Dermis microvascular lymphatic vessel endothelial cell (primary cell): ENCODE data around the gene ANLN. TPM values are rescaled to one million over a fixed set of nuclear protein-coding genes. Genes with fewer than 3 reads are reported as not detected.
A peak's percentile ranks its signal among the peaks of the same experiment; 100 is the strongest.

Experiments
- DNase-seq, 2 donors: peaks; one replicate each; pipeline versions ENCODE4 v3.0.0 to v3.0.0-alpha.2; 2010; ENCODE audit warnings: low read depth in 2 of 2
- total RNA-seq: library from RNA; depleted of rRNA; stranded (reverse); fragments of >200 nt; gene quantifications from 2 replicates; pipeline ENCODE4 v1.2.1, GENCODE V29; 2014

The ANLN gene
- total RNA-seq, 1 donor from 2014 or later: 36.1 TPM

DNA sequence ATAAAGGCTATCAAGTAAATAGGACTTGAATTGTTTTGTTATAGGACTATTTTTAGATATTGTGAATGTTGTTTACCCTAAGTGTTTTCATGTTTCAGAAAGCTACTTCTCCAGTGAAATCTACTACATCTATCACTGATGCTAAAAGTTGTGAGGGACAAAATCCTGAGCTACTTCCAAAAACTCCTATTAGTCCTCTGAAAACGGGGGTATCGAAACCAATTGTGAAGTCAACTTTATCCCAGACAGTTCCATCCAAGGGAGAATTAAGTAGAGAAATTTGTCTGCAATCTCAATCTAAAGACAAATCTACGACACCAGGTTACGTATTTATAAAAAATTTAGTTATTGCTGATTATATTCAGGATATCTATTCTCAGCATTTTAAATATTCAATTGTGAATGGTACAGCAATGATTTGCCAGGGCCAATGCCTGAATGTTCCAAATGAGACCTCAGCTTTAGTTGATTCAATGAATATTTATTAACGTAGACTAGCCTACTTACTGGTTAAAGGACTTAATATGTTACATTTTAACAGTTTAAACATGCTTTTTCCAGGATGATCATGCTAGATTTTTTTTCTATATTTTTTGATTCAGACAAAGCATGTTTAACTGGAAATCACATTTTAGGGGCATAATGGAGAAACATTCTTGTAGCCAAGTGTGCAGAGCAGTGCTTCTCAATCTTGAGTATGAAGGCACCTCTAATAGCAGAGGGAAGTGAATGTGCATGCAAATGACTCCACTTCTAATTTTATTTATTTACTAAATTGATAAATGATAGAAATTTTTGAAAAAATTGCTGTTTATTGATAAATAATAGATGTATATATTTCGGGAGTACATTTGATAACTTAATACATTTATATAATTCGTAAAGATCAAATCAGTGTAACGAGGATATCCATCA lies 18.2 kb downstream of the ANLN start:
- DNase-seq: no peak

DNA sequence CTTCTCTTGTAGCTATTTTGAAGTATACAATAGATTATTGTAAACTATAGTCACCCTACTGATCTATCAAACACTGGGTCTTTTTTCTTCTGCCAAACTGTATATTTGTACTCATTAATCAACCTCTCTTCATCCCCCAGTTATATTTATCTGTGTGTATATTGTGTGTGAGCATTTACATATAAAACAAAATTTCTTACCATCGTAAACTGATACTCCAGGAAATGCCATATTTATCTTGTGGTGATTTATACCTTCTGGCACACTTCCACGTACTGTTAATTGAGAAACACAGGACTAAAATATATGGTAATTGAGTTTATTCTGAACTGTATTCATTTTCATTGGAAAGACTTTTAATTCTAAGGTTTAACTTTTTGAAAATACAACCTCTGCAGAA lies 18.9 kb downstream of the ANLN start:
- peak in 1 of 2 donors; percentile 24 for DNase-seq

DNA sequence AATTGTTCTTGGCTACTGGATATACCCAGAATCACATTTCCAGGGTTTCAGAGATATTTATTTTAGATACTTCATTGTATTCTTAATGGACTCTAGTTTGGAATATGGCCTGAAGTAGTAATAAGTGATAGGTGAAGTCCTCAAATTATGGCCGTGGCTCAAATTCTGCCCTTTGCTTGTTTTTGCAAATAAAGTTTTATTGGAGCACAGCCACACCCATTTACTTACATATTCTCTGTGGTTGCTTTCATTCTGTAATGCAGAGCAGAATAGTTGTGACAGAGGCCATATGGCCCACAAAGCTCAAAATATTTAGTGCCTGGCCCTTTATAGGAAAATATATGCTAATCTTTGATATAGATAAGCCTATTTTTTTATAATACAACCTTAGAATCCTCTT lies 19.5 kb downstream of the ANLN start:
- DNase-seq: no peak

DNA sequence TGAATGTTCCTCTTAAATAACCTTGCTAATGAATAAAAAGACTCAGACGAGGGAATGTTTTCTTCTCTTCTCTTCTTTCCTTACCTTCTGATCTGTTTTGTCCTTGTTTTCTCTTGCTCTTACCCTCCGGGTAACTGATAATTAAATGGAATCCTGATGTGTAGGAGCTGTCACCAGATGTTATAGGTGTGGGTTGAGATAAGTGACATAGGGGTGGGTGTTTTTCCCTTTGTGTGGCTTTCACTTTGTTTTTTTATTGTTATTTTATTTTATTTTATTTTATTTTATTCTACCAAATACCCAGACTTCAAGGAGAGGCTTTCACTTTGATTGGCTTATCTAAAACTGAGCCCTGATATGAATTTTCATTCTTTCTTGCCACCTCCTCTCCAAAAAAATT lies 25.5 kb downstream of the ANLN start:
- no peak for DNase-seq

DNA sequence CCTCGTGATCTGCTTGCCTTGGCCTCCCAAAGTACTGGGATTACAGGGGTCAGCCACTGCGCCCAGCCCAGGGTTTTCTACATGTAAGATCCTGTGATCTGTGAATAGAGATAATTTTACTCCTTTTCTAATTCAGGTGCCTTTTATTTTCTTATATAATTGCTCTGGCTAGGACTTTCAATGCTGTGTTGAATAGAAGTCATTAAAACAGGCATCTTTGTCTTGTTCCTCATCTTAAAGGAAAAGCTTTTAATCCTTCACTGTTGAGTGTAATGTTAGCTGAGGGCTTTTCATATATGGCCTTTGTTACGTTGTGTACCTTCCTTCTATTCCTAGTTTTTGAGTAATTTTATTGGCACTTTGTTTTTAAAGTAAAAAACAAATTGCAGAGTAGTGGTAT lies 26.6 kb downstream of the ANLN start:
- DNase-seq: no peak

DNA sequence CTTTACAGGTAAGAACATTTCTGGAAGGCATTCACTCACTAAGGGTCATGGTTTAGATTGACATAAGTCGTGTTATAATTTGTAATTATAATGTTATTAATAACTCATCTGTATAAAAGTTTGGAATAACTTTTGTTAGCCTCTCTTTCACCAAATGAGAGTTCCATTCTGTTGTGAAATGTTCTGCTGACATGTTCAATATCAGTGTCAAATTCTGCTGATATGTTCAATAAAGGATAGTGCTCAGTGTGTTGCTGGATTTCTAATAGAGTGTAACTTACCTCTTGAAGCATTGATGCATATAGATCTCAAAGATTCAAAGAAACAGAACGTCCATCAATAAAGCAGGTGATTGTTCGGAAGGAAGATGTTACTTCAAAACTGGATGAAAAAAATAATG lies 30.6 kb downstream of the ANLN start:
- no peak for DNase-seq

DNA sequence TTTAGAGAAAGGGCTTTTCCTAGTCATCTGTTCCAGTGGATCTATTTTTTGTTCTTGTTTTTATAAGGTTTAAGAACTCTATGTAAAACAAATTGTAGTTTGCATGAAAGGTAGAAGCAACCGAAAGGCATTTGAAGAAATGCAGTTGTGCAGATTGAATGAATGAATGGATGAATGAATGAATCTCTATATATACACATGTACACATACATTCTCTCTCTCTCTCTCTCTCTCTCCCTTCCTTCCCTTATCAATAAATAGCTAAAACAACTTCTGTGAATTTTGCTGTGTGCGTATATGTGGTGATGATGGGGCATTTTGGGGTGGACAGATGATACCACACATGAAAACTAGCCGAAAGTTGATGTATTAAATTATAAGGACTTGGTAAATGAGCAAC lies 32.4 kb downstream of the ANLN start:
- DNase-seq: no peak

DNA sequence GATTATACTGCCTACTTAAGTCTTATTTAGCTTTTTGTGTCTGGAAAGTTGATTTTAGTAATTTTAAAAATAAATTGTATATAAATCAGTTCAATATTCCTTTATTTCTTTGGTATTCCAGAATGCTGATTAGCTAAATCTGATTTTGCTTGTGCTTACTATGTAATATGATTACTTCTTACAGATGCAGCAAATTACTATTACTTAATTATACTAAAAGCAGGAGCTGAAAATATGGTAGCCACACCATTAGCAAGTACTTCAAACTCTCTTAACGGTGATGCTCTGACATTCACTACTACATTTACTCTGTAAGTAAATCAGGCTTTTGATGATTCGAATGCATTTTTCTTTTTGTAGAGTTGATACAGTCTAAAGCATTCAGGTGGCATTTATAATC lies 34.0 kb downstream of the ANLN start:
- DNase-seq: no peak

DNA sequence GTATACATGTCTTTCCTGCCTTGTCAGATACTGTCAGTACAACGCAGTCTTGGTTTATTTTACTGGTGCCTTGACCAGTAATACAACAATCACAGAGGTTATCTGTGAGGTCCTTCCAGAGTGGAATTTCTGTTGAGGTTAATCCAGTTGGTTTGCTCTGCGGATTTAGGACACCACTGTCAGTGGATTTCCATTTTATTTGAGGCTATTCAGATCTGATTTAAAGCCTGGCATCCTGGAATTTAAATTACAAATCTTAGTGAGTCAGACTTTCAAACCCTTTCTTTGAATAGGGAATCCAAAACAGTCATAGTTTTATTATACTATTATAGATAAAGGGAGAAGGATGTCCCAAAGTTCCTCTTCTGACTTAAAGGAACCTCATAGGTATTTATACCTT lies 40.5 kb downstream of the ANLN start:
- DNase-seq: no peak

DNA sequence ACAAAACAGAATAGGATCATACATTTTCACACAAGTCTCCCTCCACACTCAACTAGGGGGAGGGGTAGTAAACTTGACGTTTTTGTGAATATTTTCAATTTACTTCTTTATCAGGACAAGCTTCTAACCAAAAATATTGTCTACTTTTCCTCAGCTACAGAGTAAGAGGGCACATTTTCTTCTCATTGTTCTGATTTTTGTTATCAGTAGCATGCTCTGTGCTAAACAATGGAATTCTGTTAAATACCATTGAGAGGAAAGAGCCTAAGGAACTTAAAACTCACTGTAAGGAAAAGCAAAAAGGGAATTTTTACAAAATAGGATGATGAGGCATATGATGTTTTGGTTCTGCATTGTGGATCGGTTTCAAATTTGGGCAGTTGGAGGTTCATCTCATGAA lies 41.2 kb downstream of the ANLN start:
- DNase-seq: no peak

DNA sequence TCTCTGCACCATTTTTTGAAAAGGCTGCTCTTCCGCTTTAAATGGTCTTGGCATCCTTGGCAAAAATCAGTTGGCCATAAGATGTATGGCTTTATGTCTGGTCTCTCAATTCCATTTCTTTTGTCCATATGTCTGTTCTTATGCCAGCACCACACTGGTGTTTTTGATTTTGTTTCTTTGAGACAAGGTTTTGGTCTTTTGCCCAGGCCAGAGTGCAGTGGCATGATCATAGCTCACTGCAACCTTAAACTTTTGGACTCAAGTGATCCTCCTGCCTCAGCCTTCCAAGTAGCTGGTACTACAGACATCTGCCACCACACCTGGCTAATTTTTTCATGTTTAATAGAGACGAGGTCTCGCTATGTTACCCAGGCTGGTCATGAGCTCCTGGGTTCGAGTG lies 48.5 kb downstream of the ANLN start:
- no peak for DNase-seq

DNA sequence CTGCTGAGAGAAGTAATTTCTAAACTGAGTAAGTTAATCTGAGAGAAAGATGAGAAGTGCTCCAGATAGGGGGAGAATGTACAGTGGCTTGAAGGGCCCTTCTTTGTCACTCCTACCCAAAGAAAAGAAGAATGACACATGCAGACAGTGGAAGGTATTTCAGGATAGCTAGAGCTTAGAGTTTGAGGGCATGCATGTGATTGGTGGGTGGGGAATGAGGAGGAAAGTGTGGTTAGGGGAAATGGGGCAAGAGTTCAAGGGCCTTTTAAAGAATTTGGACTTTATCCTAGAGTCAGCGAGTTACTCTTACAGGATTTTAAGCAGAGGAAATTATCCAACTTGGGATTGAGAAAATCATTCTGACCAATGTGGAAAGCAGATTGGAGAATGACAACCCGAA lies 50.0 kb downstream of the ANLN start:
- no peak for DNase-seq

DNA sequence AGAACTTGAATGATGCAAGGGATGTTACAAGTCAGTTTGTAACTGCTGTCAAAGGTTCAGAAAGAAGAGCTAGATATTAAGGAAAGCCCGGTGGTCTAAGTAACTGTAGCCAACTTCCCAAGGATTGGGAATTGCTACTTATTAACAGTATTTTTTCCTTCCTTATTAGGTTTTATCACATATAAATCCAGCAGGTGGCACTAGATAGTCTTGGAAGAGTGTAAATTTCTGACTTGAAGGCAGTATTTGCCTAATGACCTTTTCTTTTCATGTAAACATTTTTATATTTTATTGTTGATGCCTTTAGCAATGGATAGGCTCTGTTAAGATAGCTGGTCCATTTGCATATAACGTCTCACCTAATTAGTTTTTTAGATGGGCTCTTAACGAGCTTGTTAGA lies 51.2 kb downstream of the ANLN start:
- DNase-seq: peak in 1 of 2 donors; percentile 35

DNA sequence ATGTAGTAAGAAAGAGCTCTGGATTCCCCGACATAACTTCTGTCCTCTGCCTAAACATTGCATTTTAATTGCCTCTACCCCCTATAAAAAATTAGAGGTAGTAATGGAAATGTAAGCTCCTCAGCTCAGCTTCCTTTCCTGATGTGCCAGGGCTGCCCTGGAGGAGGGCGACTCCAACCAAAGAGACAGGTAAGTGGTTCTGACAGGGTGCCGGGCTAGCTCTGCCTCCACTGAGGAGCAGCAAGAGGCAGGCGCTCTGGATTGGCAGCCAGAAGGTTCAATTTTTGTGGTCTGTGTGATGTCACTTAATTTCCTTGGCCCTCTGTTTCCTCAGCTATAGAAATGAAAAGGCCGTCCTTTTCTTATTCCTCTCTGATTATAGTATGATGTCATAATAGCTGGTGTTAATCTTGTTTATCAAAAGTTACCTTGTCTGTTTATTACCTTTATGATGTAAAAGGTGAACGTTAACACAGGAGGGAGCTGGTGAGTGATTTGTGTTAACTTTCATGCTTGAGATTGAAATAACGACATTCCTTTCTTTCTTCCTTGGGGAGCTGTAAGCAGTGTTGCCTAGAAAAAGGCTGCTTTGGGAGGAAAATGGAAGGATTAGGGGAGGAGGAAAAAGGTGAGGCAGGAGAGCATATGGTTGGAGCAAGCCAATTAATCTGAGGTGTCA lies 51.8 kb downstream of the ANLN start:
- DNase-seq: no peak

DNA sequence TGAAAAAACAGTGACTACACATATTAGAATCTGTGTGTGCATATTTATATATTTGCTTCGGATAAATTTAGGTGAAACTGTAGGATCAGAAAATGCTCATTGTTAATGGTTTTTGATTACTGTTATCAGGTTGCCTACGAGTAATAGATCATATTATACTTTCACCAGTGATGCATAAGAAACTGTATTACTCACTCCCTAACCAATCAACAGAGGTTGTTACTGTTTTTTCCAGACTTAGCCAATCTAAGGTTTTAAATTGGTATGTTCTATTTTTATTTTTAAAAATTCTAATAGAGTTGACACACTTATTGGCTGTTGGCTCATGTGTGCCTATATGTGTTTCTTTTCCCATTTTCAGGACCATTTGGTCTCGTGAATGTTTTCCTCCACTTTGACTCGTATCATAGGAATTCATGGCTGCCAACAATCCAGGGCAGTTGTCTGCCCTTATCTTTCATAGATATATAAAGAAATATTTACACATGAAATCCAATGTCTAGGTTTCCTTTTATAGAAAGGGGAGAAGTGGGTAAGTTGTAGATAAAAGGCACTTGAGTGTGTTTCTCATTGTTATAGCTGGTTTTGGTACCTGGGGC lies 59.2 kb downstream of the ANLN start:
- peak in 1 of 2 donors; percentile 12 for DNase-seq

DNA sequence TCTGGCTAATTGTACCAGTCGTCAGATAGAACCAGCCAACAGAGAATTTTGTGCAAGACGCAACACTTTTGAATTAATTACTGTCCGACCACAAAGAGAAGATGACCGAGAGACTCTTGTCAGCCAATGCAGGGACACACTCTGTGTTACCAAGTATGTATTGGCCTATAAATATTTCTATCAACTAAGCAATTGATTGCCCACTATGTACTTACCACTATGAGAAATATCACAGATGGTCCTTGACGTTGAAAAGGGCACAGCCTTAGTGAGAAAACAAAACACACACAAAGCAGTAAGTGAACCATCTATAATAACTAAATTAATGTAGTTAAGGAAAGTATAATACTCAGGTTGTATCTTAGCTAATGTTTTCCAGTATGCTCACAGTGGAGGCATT lies 60.0 kb downstream of the ANLN start:
- no peak for DNase-seq

DNA sequence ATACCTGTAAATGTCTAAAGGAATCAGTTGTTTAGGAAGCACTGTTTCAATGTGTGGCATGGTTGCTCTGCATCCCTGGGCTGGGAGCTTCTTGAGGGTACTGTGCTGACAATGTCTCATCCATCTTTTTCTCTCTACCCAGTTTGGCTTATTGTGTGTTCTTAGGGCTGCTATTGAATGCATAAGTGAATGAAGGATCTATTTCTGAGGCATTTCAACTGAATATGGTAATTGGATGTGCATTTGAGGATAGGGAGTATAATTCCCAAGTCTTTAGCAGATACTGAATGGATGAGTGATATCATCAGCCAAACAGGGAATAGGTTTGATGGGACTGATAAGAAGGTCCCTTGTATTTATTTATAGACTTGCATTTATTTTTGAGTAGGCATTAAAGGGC lies 64.1 kb downstream of the ANLN start:
- no peak for DNase-seq

DNA sequence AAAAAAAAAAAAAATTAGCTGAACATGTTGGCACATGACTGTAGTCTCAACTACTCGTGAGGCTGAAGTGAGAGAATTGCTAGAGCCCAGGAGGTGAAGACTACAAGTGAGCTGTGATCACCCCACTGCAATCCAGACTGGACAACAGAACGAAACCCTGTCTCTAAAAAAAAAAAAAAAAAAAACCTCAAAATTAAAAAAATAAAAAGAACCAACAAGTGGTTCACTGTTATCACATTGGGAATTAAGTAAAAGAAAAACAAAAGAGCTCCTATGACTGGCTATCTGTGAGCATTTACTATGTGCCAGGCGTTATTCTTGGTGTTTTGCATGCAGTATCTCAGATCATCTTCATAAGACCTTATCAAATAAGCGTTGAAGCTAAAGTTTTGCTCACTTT lies 66.0 kb downstream of the ANLN start:
- no peak for DNase-seq

DNA sequence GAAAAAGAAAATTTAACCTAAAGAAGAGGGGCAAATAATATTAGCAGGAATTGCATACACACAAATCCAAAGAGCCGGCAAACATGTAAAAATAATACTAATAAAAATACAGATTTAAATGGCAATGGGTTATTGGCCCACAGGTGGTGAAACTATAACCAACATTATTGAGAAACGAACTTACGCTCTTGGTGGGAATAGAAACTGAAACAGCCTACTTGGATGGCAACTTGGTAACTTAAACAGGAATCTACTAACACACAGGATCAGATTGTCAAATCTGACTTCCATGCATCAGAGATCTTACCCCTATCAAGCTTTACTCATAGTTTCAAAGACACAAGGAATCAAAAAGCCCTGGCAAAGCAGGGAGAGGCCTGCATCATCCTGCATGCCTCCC lies 66.5 kb downstream of the ANLN start:
- DNase-seq: no peak

DNA sequence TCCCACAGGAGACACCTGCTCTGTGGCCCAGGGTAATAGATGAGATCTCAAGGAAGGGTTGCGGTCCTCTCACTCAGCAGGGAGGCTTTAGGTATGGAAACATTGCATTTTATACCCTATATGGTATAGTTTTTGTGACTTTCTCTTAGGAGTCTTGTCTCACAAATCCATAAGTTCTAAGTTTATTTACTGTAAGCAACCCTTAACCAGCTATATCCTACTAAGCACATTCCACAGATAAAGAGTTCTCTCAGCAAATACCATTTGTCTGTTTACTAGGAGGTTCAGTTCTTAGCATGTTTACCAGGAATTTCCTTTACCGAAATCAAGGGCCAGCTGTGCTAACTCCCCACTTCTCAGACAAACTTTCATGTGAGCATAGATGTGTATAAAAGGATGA lies 66.9 kb downstream of the ANLN start:
- no peak for DNase-seq

DNA sequence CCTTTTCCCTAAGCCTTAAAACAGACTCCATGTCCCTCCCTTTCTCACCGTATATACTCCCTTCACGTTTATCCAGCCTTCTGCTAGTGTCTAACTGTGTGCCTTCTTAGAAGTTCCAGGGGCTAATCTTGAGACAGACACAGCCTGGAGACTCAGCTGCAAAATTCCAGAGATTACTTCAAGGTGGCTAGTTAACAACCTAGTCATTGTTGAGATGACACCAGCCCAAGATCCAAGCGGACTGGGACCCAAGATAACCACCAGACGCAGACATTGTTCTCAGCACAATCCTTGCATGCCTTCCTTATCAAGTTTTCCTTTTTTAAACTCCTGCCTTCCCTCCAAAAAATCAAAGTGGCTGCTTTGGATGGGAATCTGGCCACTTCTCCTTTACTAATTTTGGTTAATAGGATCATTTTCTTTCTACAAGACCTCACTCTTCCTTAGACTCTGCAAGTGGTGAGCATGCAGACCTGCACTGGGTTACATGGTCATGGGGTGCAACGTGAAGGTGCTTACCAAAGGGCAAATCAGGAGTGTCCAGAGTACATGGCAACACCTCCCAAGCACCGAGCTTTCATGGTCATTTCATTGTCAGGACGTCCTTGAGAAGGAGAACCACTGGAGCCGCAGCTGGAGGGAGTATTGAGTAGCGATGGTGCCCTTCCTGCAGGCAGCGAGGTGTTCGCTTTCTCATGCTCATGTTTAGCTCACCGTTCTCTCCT lies 69.7 kb downstream of the ANLN start:
- DNase-seq: no peak

DNA sequence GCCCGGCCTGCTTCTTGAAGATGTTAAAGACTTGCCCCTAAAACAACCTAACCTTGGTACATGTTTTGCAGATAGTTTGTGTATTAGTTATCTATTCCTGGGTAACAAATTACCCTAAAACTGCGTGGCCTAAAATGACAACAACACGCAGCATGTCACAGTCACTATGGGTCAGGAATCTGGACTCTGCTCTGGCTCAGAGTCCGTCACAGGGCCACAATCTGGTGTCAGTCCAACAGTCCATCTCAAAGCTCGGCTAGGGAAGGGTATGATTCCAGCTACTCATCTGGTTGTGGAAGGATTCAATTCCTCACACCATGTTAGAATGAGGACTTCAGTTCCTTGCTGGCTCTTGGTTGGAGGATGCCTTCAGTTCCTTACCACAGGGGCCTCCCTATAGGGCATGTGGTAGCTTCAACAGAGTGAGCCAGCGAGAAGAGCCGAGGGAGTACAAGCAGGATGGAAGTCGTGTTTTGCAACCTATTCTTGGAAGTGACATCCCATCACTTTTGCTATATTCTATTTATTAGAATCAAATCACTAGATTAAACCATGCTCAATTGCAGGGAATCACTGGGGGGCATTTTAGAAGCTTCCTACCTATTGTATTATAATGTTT lies 71.3 kb downstream of the ANLN start:
- no peak for DNase-seq
